Esophagus squamous epithelium (tissue), 5 donors: ENCODE data around the gene GALNS. TPM values are rescaled to one million over a fixed set of nuclear protein-coding genes. Genes with fewer than 3 reads are reported as not detected.

Experiments
- DNase-seq: peaks from one replicate; lab custom pipeline; 2025; lab: John Stamatoyannopoulos, UW
- H3K27ac ChIP-seq, 4 donors: fragments of 200-600 bp; sonication (generic); one replicate each; pipeline ENCODE4 v1.5.1; 2016 to 2019; ENCODE audit warnings: mild to moderate bottlenecking in 1 of 4
- H3K27me3 ChIP-seq, 4 donors: fragments of 200-600 bp; sonication (generic); 1 replicate in 3 of 4; 2 replicates in 1 of 4; pipeline versions ENCODE4 v1.5.1 to v1.6.0; 2017 to 2021; ENCODE audit warnings: antibody characterized with exemption in 1 of 4
- H3K36me3 ChIP-seq, 3 donors: fragments of 200-600 bp; sonication (generic); one replicate each; pipeline ENCODE4 v1.5.1; 2016 to 2019
- H3K4me1 ChIP-seq, 3 donors: fragments of 200-600 bp; sonication (generic); one replicate each; pipeline ENCODE4 v1.5.1; 2017 to 2019
- H3K4me3 ChIP-seq, 4 donors: fragments of 200-600 bp; sonication (generic); 1 replicate in 3 of 4; 2 replicates in 1 of 4; pipeline ENCODE4 v1.5.1; 2016 to 2019; ENCODE audit warnings: mild to moderate bottlenecking in 2 of 4, moderate library complexity in 1 of 4
- H3K9me3 ChIP-seq, 3 donors: fragments of 200-600 bp; sonication (generic); one replicate each; pipeline ENCODE4 v1.5.1; 2016 to 2019
- POLR2A ChIP-seq, 4 donors: fragments of 450-650 bp; IDR thresholded peaks; one replicate each; pipeline ENCODE4 v1.6.1; 2017; ENCODE audit warnings: antibody characterized with exemption in 4 of 4, mild to moderate bottlenecking in 4 of 4, moderate library complexity in 3 of 4
- WGBS, 2 donors: methylation state at CpG; one replicate each; pipeline ENCODE4 v1.1.5; 2018; 5-methylcytosine and 5-hydroxymethylcytosine counted together
- intact Hi-C: fragments of 100-400 bp; cut with DNase I; formaldehyde crosslinking; loops from one replicate; pipeline ENCODE4 v1.15.0; 2022
- total RNA-seq, 4 donors: library from RNA; depleted of rRNA; stranded (reverse); fragments of >200 nt; gene quantifications; one replicate each; pipeline ENCODE4 v1.1.0, GENCODE V29; 2016
- TF ChIP-seq, protein P1 (sequence below), 6 experiments: fragments of 450-650 bp in 4 of 6; fragments of 200-600 bp in 2 of 6; sonication (generic) in 2 of 6; IDR thresholded peaks; one replicate each; pipeline ENCODE4 v1.5.1; 2016 to 2019; ENCODE audit warnings: antibody characterized with exemption in 6 of 6, mild to moderate bottlenecking in 4 of 6, moderate library complexity in 4 of 6
- donor health status: DM: yes; HTN: yes; CAD: no.

The GALNS gene
- total RNA-seq, 4 donors from 2014 or later: 9.5 to 24.2 (median 20.5) TPM

- DNase-seq: no peak
- no peaks in the 10 kb centered on the region for H3K9me3 ChIP-seq
- H3K27me3 ChIP-seq: no peaks in the 10 kb centered on the region
- H3K4me1 ChIP-seq: peaks cover 47 to 57% (median 51%) of the 10 kb centered on the region in 3 donors
- no peak for TF ChIP-seq POLR2A (IDR thresholded peaks at IDR 0.05)
- TF ChIP-seq, protein P1, sequence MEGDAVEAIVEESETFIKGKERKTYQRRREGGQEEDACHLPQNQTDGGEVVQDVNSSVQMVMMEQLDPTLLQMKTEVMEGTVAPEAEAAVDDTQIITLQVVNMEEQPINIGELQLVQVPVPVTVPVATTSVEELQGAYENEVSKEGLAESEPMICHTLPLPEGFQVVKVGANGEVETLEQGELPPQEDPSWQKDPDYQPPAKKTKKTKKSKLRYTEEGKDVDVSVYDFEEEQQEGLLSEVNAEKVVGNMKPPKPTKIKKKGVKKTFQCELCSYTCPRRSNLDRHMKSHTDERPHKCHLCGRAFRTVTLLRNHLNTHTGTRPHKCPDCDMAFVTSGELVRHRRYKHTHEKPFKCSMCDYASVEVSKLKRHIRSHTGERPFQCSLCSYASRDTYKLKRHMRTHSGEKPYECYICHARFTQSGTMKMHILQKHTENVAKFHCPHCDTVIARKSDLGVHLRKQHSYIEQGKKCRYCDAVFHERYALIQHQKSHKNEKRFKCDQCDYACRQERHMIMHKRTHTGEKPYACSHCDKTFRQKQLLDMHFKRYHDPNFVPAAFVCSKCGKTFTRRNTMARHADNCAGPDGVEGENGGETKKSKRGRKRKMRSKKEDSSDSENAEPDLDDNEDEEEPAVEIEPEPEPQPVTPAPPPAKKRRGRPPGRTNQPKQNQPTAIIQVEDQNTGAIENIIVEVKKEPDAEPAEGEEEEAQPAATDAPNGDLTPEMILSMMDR (IDR thresholded peaks at IDR 0.05): peak in 5 of 6 experiments; percentile 43 to 56 (median 52)
- no peaks in the 10 kb centered on the region for H3K36me3 ChIP-seq
- intact Hi-C loops: loop anchor here (2.0 kb wide), 1 partner anchor 47 kb away; no protein-coding TSS in a partner anchor
- 0% methylated on average over 5 to 18 of the region's 74 CpGs for WGBS, 2 donors
- peak overlapping the region; percentile 93 to 98 (median 94) for H3K27ac ChIP-seq
- peak overlapping the region; percentile 66 to 90 (median 88) for H3K4me3 ChIP-seq
Measured at GRCh38 chr16:88784074-88784855, 72.5 kb downstream of the GALNS start.

DNA sequence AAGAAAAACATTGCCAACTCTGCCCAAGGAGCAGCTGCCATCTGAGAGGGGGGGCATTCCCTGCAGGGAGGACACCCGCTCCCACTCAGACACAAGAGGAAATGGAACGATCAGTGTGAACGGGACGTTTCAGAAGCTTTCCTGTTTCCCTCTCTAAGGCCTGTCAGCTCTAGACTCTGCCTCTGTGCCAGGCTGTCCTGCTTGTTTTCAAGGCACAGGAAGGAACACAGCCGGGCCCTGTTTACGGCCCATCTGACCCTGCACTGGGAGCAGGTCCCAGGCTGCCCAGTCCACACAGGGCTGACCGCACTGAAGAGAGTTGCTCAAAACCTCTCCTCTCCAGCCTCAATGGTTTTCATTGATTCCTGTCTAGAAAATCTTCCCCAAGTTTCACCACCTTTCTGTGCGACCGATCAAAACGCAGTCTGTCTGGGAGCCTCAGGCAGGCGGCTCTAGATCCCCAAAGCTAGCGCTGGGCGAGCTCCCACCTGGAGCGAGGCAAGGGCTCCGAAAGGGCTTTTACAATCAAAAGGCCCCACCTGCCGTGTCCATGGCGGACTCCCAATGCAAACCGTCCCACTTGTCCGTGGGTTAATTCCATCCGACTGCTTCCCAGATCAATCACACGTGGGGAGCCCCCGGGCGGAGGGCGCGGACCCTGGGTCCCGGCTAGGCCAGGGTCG lies 73.2 kb downstream of the GALNS start:
- H3K36me3 ChIP-seq: no peaks in the 10 kb centered on the region
- intact Hi-C loops: loop anchor here (2.0 kb wide), 1 partner anchor 47 kb away; no protein-coding TSS in a partner anchor
- WGBS, 2 donors: 4 to 8% methylated on average over 5 to 11 of the region's 27 CpGs
- H3K27me3 ChIP-seq: no peaks in the 10 kb centered on the region
- peak in 1 of 4 donors; percentile 11 for TF ChIP-seq POLR2A (IDR thresholded peaks at IDR 0.05)
- TF ChIP-seq, protein P1 (IDR thresholded peaks at IDR 0.05): no peak
- no peak for DNase-seq
- H3K9me3 ChIP-seq: no peaks in the 10 kb centered on the region
- H3K27ac ChIP-seq: peak overlapping the region; percentile 93 to 98 (median 94)
- peaks cover 49 to 64% (median 55%) of the 10 kb centered on the region in 3 donors for H3K4me1 ChIP-seq
- peak overlapping the region; percentile 66 to 90 (median 88) for H3K4me3 ChIP-seq

DNA sequence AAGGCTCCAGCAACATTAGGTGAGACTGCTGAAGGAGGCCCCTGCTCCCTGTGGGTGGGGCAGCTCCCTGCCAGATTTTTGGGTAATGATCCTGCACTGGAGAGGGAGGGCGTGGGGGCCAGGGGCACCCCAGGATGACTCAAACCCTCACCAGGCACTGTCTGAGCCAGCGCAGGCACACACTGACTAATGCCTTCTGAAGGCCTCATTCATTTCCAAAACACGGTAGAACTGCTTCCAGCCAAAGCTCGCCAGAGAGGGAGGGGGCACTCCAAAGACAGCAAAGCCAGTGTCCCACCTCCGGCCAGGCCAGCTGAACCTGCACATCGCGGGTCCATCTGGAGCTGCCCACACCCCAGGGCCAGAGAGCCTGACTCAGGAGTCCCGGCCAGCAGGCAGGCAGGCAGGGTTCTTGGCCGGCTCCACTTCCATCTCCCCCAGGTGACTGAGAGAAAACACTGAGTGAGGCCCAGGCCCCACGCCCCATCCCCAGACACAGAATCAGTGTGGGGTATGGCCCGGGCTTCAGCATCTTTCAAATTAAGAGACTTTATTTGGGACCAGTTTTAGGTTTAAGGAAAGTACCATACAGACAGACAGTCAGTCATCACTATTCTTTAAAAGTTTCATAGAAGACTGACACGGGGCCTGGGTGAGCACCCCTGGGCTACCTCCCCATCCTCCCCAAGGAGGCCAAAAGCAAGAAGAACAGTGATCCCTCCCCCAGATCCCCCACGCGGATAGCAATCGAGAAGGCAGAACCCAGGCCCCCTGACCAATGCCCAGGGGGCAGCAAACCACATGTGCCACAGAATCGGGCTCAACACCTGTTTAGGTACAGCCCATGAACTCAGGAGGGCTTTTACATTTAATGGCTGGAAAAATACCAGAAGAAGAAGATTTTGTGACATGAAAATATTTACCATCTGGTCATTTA lies 74.0 kb downstream of the GALNS start:
- peak overlapping the region; percentile 93 to 98 (median 94) for H3K27ac ChIP-seq
- 8 to 14% methylated on average over 1 to 6 of the region's 16 CpGs for WGBS, 2 donors
- no peaks in the 10 kb centered on the region for H3K9me3 ChIP-seq
- TF ChIP-seq, protein P1 (IDR thresholded peaks at IDR 0.05): no peak
- peak in 1 of 4 donors; percentile 14 for TF ChIP-seq POLR2A (IDR thresholded peaks at IDR 0.05)
- H3K27me3 ChIP-seq: no peaks in the 10 kb centered on the region
- H3K4me3 ChIP-seq: peak overlapping the region; percentile 66 to 90 (median 88)
- intact Hi-C loops: no loop called here
- peaks cover 49 to 72% (median 58%) of the 10 kb centered on the region in 3 donors for H3K4me1 ChIP-seq
- DNase-seq: no peak
- peaks cover 0 to 5% (median 0%) of the 10 kb centered on the region in 3 donors for H3K36me3 ChIP-seq

DNA sequence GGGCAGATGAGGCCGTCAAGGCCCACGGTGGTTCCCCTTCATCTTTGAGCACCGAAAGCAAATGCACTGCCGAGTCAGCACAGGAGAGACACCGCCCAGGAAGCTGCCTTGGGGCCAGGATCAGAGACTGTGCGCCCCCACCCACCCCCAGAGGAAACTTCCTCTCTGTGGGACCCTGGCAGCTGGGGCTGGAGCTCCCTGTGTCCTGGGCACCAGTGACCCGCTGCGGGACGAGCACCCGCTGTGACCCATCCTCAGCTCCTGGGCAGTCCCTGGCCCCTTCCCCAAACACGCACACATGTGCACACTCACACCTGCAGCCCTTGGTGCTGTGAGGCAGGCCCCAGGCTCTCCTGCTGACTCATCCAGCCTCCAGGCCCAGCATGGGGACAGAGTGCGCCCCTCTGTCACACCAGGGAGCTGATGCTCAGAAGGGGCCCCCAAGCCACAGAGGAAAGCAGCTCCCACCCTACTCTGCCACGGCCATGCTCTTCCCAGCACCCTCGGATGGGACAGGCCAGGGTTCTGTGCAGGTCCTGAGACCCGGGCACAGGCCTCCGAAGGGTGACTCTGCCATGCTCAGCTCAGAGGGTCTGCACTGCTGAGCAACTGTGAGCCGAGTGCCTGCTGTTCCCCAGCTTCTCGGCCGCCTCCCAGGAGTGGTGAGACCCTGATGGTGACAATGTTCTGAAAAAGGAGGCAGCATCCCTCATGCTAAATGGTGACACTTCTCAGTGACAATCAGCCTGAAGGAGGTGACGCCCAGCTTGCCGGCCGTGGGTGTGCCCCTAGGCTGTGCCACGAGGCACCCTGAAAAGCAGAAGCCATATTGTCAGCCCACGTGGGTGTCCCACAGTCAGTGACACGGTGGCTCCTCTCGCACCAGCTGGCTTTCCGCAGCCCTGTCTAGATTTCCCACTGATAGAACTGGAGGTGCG lies 75.3 kb downstream of the GALNS start:
- H3K4me1 ChIP-seq: peaks cover 51 to 85% (median 64%) of the 10 kb centered on the region in 3 donors
- peak overlapping the region in 1 of 4 donors; percentile 35 for H3K4me3 ChIP-seq
- H3K27me3 ChIP-seq: no peaks in the 10 kb centered on the region
- peak in 1 of 4 donors; percentile 35 for TF ChIP-seq POLR2A (IDR thresholded peaks at IDR 0.05)
- TF ChIP-seq, protein P1 (IDR thresholded peaks at IDR 0.05): no peak
- H3K9me3 ChIP-seq: no peaks in the 10 kb centered on the region
- whole genome bisulfite sequencing, 2 donors: 48 to 53% methylated on average over 12 to 20 of the region's 28 CpGs
- no peak for DNase-seq
- intact Hi-C loops: no loop called here
- peak overlapping the region; percentile 93 to 98 (median 94) for H3K27ac ChIP-seq
- peaks cover 0 to 18% (median 0%) of the 10 kb centered on the region in 3 donors for H3K36me3 ChIP-seq
